Measurements from ENCODE around the gene SNX30.

DNA sequence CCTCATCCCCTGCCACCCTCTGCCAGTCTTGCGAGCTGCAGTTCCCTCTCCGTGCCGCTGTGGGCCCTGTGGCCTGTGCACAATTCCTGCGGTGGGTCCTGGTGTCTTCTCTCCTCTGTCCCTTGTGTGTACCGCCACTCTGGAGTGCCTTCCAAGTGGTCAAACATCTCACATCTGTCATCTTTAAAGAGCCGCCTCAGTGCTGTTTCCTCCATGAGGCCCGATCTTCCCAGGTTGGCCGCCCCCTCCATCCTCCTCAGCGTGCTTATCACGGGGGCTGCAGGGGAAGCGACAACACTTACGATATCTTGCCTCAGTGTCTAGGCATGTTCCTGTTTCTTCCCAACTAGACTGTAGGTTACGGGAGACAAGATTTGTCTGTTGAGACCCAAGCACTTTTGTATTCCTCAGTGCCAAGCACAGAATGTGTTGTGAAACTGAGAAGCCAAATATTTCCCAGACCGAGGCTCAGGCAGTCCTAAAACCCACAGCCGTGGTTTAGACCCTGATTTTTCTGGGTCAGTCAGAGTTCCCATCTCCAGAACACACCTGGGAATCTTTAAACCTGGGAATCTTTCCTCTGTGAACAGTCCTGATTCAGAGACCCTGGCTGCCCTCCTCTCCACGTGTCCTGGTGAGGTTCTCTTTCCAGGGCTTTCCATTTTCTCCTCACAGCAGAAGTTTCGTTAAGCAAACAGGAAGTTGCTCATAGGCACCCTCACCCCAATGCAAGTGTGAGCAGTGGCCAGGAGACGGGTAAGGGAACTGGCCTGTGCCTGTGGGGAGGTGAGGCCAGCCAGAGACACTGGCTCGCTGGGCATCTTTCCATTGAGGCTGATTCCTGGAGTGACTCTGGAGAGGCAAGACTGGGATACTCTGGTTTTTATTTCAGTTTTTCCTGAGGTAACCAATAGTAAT lies 111.3 kb downstream of the SNX30 start:
- TF ChIP-seq, protein P1, sequence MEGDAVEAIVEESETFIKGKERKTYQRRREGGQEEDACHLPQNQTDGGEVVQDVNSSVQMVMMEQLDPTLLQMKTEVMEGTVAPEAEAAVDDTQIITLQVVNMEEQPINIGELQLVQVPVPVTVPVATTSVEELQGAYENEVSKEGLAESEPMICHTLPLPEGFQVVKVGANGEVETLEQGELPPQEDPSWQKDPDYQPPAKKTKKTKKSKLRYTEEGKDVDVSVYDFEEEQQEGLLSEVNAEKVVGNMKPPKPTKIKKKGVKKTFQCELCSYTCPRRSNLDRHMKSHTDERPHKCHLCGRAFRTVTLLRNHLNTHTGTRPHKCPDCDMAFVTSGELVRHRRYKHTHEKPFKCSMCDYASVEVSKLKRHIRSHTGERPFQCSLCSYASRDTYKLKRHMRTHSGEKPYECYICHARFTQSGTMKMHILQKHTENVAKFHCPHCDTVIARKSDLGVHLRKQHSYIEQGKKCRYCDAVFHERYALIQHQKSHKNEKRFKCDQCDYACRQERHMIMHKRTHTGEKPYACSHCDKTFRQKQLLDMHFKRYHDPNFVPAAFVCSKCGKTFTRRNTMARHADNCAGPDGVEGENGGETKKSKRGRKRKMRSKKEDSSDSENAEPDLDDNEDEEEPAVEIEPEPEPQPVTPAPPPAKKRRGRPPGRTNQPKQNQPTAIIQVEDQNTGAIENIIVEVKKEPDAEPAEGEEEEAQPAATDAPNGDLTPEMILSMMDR (IDR thresholded peaks at IDR 0.05; ENCODE audit: low read length) = no peak
- TF ChIP-seq EZH2 (IDR thresholded peaks at IDR 0.05; ENCODE audit: borderline replicate concordance, low read length) = no peak
